HEK293 (cell line): ENCODE results near the gene TCEAL4.

Source experiments
- CTCF ChIP-seq: fragments of 450-650 bp; formaldehyde crosslinking; IDR thresholded peaks from 2 replicates; pipeline ENCODE4 v1.5.1; 2016; ENCODE audit warnings: missing biosample characterization, missing genetic modification characterization
- MYNN ChIP-seq: fragments of 450-650 bp; formaldehyde crosslinking; IDR thresholded peaks from 2 replicates; pipeline ENCODE4 v1.5.1; 2016; ENCODE audit warnings: missing biosample characterization, missing genetic modification characterization, borderline replicate concordance
- ZBTB21 ChIP-seq: fragments of 450-650 bp; formaldehyde crosslinking; IDR thresholded peaks from 2 replicates; pipeline ENCODE4 v1.5.1; 2017; ENCODE audit warnings: missing biosample characterization, missing genetic modification characterization
- ZIC2 ChIP-seq: fragments of 450-650 bp; formaldehyde crosslinking; IDR thresholded peaks from 2 replicates; pipeline ENCODE4 v1.5.1; 2016; ENCODE audit warnings: missing biosample characterization, missing genetic modification characterization
- ZNF174 ChIP-seq: fragments of 450-650 bp; formaldehyde crosslinking; IDR thresholded peaks from 2 replicates; pipeline ENCODE4 v1.5.0; 2017; ENCODE audit warnings: missing biosample characterization, mild to moderate bottlenecking, missing genetic modification characterization
- ZNF19 ChIP-seq: fragments of 450-650 bp; formaldehyde crosslinking; IDR thresholded peaks from 2 replicates; pipeline ENCODE4; 2016; ENCODE audit warnings: missing biosample characterization, missing genetic modification characterization, low read depth
- ZNF530 ChIP-seq: fragments of 450-650 bp; formaldehyde crosslinking; IDR thresholded peaks from 2 replicates; pipeline ENCODE4 v1.5.1; 2016; ENCODE audit warnings: low read depth, missing biosample characterization, missing genetic modification characterization
- ZNF548 ChIP-seq: fragments of 450-650 bp; formaldehyde crosslinking; IDR thresholded peaks from 2 replicates; pipeline ENCODE4 v1.5.1; 2016; ENCODE audit warnings: missing biosample characterization, missing genetic modification characterization
- ZNF571 ChIP-seq: fragments of 450-650 bp; formaldehyde crosslinking; IDR thresholded peaks from 2 replicates; pipeline ENCODE4 v1.5.0; 2017; ENCODE audit warnings: missing biosample characterization, missing genetic modification characterization
- ZNF580 ChIP-seq: fragments of 450-650 bp; formaldehyde crosslinking; IDR thresholded peaks from 2 replicates; pipeline ENCODE4 v1.5.1; 2016; ENCODE audit warnings: missing biosample characterization, missing genetic modification characterization
- ZNF639 ChIP-seq: fragments of 450-650 bp; formaldehyde crosslinking; IDR thresholded peaks from 2 replicates; pipeline ENCODE4 v1.5.1; 2016; ENCODE audit warnings: missing biosample characterization, missing genetic modification characterization

GRCh38 chrX:103635436-103635835 lies 50.1 kb downstream of the TCEAL4 start:
- no peak for TF ChIP-seq ZNF174 (tag by site-specific recombination)
- no peak for TF ChIP-seq ZNF530 (tag by site-specific recombination)
- TF ChIP-seq ZNF548 (tag by site-specific recombination): no peak
- no peak for TF ChIP-seq ZBTB21 (tag by site-specific recombination)
- no peak for TF ChIP-seq ZIC2 (tag by site-specific recombination)
- no peak for TF ChIP-seq ZNF639 (tag by site-specific recombination)
- TF ChIP-seq ZNF571 (tag by site-specific recombination): no peak
- no peak for TF ChIP-seq MYNN (tag by site-specific recombination)
- TF ChIP-seq ZNF19 (tag by site-specific recombination): no peak
- TF ChIP-seq CTCF (tag by site-specific recombination): no peak
- no peak for TF ChIP-seq ZNF580 (tag by site-specific recombination)
